Neuronal stem cell (in vitro differentiated cells): ENCODE measurements around the gene RNF167.

Experiments
- DNase-seq: peaks from one replicate; pipeline ENCODE4 v3.0.0-alpha.2; 2013; ENCODE audit warnings: low spot score
- H2AFZ ChIP-seq: one replicate; pipeline ENCODE4 v1.6.1; 2013; ENCODE audit warnings: mild to moderate bottlenecking, low read length, inconsistent platforms
- H2AK5ac ChIP-seq: 2 replicates; pipeline ENCODE4 v1.6.1; 2013; ENCODE audit warnings: low read depth, mild to moderate bottlenecking, inconsistent platforms, low read length, moderate library complexity, mixed read lengths
- H2BK120ac ChIP-seq: 2 replicates; pipeline ENCODE4 v1.6.1; 2013; ENCODE audit warnings: low read depth, mild to moderate bottlenecking, inconsistent platforms, low read length, moderate library complexity, mixed read lengths
- H2BK12ac ChIP-seq: one replicate; pipeline ENCODE4 v1.6.1; 2013; ENCODE audit warnings: low read length, inconsistent platforms
- H2BK15ac ChIP-seq: 2 replicates; pipeline ENCODE4 v1.6.1; 2013; ENCODE audit warnings: mild to moderate bottlenecking, low read length, inconsistent platforms, mixed read lengths
- H2BK5ac ChIP-seq: one replicate; pipeline ENCODE4 v1.6.1; 2013; ENCODE audit warnings: inconsistent platforms, mild to moderate bottlenecking, low read length, moderate library complexity
- H3K14ac ChIP-seq: one replicate; pipeline ENCODE4 v1.6.1; 2013; ENCODE audit warnings: low read length, inconsistent platforms
- H3K18ac ChIP-seq: 2 replicates; pipeline ENCODE4 v1.6.1; 2013; ENCODE audit warnings: low read length, inconsistent platforms
- H3K23ac ChIP-seq: 2 replicates; pipeline ENCODE4 v1.6.1; 2013; ENCODE audit warnings: low read depth, mild to moderate bottlenecking, mixed read lengths, low read length, inconsistent platforms; ENCODE audit not compliant: poor library complexity
- H3K27ac ChIP-seq: replicated peaks from 3 replicates; pipeline ENCODE4 v1.5.1; 2013; ENCODE audit warnings: low read length, inconsistent platforms
- H3K27me3 ChIP-seq, 3 experiments: 2 replicates each; pipeline ENCODE4 v1.6.1; 2013; ENCODE audit warnings: low read length in 3 of 3, mild to moderate bottlenecking in 2 of 3, inconsistent platforms in 1 of 3, low read depth in 1 of 3, mixed read lengths in 1 of 3, moderate library complexity in 1 of 3; ENCODE audit not compliant: control insufficient read depth in 3 of 3, insufficient read depth in 3 of 3
- H3K36me3 ChIP-seq, 2 donors: replicated peaks in 1 of 2; 2 replicates each; pipeline ENCODE4 v1.6.1; 2013; ENCODE audit warnings: low read length in 2 of 2; ENCODE audit not compliant: control insufficient read depth in 2 of 2, insufficient read depth in 2 of 2
- H3K4ac ChIP-seq: 2 replicates; pipeline ENCODE4 v1.6.1; 2013; ENCODE audit warnings: inconsistent platforms, mild to moderate bottlenecking, low read length, moderate library complexity
- H3K4me1 ChIP-seq, 2 donors: 1 replicate in 1 of 2; 2 replicates in 1 of 2; pipeline ENCODE4 v1.6.1; 2013; ENCODE audit warnings: low read length in 2 of 2, low read depth in 1 of 2; ENCODE audit not compliant: control insufficient read depth in 2 of 2, insufficient read depth in 1 of 2
- H3K4me2 ChIP-seq: one replicate; pipeline ENCODE4 v1.6.1; 2013; ENCODE audit warnings: mild to moderate bottlenecking, low read length, inconsistent platforms; ENCODE audit not compliant: insufficient read depth, poor library complexity, severe bottlenecking
- H3K4me3 ChIP-seq, 2 donors: 2 replicates each; pipeline ENCODE4 v1.5.1; 2013; ENCODE audit warnings: low read length in 2 of 2, mild to moderate bottlenecking in 2 of 2, inconsistent platforms in 1 of 2, moderate library complexity in 1 of 2
- H3K79me1 ChIP-seq: one replicate; pipeline ENCODE4 v1.6.1; 2013; ENCODE audit warnings: low read depth, mild to moderate bottlenecking, inconsistent platforms, low read length, moderate library complexity
- H3K9ac ChIP-seq: one replicate; pipeline ENCODE4 v1.6.1; 2013; ENCODE audit warnings: mild to moderate bottlenecking, low read depth, low read length, inconsistent platforms; ENCODE audit not compliant: poor library complexity
- H3K9me3 ChIP-seq, 2 donors: replicated peaks in 1 of 2; 2 replicates each; pipeline versions ENCODE3 to v1.6.1; 2013; ENCODE audit warnings: low read length in 2 of 2, mild to moderate bottlenecking in 2 of 2, inconsistent platforms in 1 of 2, low read depth in 1 of 2, mixed read lengths in 1 of 2, moderate library complexity in 1 of 2; ENCODE audit not compliant: control insufficient read depth in 2 of 2, insufficient read depth in 1 of 2
- H4K8ac ChIP-seq: one replicate; pipeline ENCODE4 v1.6.1; 2013; ENCODE audit warnings: low read depth, mild to moderate bottlenecking, inconsistent platforms, low read length, moderate library complexity
- H4K91ac ChIP-seq: one replicate; pipeline ENCODE4 v1.6.1; 2013; ENCODE audit warnings: low read length, low read depth, mild to moderate bottlenecking, inconsistent platforms; ENCODE audit not compliant: poor library complexity
- WGBS, 2 donors: extraction: QIAGEN DNeasy Blood & Tissue Kit; methylation state at CpG; one replicate each; pipeline ENCODE4 v1.1.7; 2013; ENCODE audit warnings: missing lambda C conversion rate in 2 of 2, mixed read lengths in 1 of 2; ENCODE audit not compliant: insufficient read length in 2 of 2, insufficient replicate concordance in 1 of 2; ENCODE audit errors: extremely low coverage in 2 of 2; 5-methylcytosine and 5-hydroxymethylcytosine counted together

The RNF167 gene

DNA sequence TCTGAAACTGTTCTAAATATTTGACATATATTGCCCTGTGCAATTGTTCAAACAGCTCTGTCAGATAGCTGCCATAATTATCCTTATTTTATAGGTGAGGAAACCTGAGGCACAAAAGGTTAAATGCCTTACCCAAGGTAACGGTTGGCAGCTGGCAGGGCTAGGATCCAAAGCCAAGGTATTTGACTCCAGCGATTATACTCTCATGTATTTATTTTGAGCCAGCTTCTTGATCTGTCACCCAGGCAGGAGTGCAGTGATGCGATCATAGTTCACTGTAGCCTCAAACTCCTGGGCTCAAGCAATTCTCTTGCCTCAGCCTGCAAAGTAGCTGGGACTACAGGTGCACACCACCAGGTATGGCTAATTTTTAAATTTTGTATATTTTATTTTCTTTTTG, 18.0 kb downstream of the RNF167 start:
- no peak overlapping the region for H2AFZ ChIP-seq
- H3K79me1 ChIP-seq: no peaks in the 10 kb centered on the region
- H2BK120ac ChIP-seq: no peak overlapping the region
- no peak overlapping the region for H2BK5ac ChIP-seq
- H3K4ac ChIP-seq: no peak overlapping the region
- H3K27me3 ChIP-seq: no peaks in the 10 kb centered on the region
- H2BK15ac ChIP-seq: no peak overlapping the region
- no CpG with 5 or more reads among the region's 3 CpGs for WGBS, 2 donors
- H2AK5ac ChIP-seq: no peak overlapping the region
- no peaks in the 10 kb centered on the region for H3K9me3 ChIP-seq
- no peak overlapping the region for H2BK12ac ChIP-seq
- H3K4me1 ChIP-seq: no peaks in the 10 kb centered on the region
- H3K23ac ChIP-seq: no peak overlapping the region
- no peak overlapping the region for H3K27ac ChIP-seq
- H4K91ac ChIP-seq: no peak overlapping the region
- no peak overlapping the region for H3K14ac ChIP-seq
- H3K9ac ChIP-seq: no peak overlapping the region
- peaks cover 14 to 58% of the 10 kb centered on the region in 2 donors for H3K36me3 ChIP-seq
- no peak overlapping the region for H3K4me2 ChIP-seq
- H4K8ac ChIP-seq: no peak overlapping the region
- H3K18ac ChIP-seq: no peak overlapping the region
- DNase-seq: no peak
- H3K4me3 ChIP-seq: no peak overlapping the region

DNA sequence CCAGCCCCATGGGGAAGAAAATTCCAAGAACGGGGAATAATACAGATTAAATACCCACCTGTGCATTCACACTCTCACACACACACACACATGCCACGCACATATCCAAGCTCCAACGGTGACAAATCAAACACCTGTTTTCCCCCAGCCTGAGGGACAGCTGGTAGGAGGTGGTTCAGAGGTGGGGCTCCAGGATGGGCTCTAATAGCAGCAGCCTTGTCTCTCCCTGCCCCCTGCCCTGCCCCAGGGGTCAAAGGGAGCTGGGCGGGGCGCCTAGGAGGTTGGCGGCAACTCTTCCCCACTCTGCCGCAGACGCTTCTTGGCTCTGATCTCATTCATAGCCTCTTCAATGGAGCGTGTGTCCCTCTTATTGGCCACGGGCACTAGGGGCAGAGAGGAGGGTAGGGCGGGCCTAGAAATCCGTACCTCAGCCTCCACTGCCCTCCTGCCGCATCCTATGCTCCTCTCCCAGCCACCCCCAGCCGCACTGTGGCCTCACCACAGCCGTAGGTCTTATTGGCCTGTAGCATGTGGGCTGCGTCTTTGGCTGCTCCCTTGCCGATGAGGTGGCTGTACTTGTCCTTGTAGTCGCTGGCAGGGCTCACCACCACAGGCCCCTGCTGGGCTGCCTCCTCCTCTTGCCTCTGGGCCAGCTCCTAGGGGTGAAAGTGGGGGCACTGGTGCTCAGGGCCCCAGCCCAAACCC, 19.3 kb downstream of the RNF167 start:
- peaks cover 14 to 59% of the 10 kb centered on the region in 2 donors for H3K36me3 ChIP-seq
- no CpG with 5 or more reads among the region's 18 CpGs for WGBS, 2 donors
- H3K4me1 ChIP-seq: no peaks in the 10 kb centered on the region
- H3K27me3 ChIP-seq: no peaks in the 10 kb centered on the region
- H4K91ac ChIP-seq: no peak overlapping the region
- H2BK5ac ChIP-seq: no peak overlapping the region
- no peak overlapping the region for H2AK5ac ChIP-seq
- H3K4me2 ChIP-seq: no peak overlapping the region
- H3K27ac ChIP-seq: no peak overlapping the region
- H2AFZ ChIP-seq: no peak overlapping the region
- no peak overlapping the region for H2BK15ac ChIP-seq
- H3K18ac ChIP-seq: no peak overlapping the region
- no peak overlapping the region for H3K4ac ChIP-seq
- no peak overlapping the region for H3K9ac ChIP-seq
- no peak overlapping the region for H2BK12ac ChIP-seq
- DNase-seq: no peak
- H4K8ac ChIP-seq: no peak overlapping the region
- no peak overlapping the region for H3K14ac ChIP-seq
- no peaks in the 10 kb centered on the region for H3K9me3 ChIP-seq
- H3K4me3 ChIP-seq: no peak overlapping the region
- H3K79me1 ChIP-seq: no peaks in the 10 kb centered on the region
- H3K23ac ChIP-seq: no peak overlapping the region
- no peak overlapping the region for H2BK120ac ChIP-seq

DNA sequence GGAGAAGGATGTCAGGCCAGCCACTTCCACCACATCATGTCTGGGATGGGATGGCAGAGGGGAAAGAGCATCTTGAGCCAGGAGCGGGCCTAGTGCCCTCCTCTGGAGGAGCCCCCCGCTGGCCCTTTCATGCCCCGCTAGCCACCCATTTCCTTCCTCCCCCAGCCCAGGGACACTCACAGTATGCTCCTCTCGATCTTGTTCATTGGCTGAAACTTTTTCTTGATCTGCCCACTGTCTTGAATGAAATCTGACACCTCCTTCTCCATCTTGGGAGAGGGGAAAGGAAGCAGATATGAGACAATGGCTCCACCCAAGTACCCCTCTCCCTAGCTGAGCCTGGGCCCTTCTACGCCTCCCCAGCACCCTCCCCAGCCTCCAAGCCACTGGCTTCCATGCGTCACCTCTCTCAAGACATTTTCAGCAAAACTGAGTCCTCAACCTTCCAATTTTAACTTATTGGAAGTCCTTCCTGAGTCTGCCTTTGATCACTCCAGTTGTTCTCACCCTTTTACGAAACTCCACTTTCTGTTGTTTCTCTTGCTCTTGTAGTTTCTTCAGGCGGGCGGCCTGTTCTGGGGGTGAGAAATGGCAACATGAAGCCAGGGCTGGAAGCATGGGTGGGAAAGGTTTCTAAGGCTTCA, 20.3 kb downstream of the RNF167 start:
- no peaks in the 10 kb centered on the region for H3K27me3 ChIP-seq
- H2BK15ac ChIP-seq: no peak overlapping the region
- no CpG with 5 or more reads among the region's 9 CpGs for WGBS, 2 donors
- no peak overlapping the region for H2AK5ac ChIP-seq
- no peaks in the 10 kb centered on the region for H3K79me1 ChIP-seq
- no peak overlapping the region for H3K23ac ChIP-seq
- H3K4ac ChIP-seq: no peak overlapping the region
- H3K18ac ChIP-seq: no peak overlapping the region
- no peak for DNase-seq
- no peak overlapping the region for H2BK120ac ChIP-seq
- H2BK12ac ChIP-seq: no peak overlapping the region
- no peak overlapping the region for H3K4me2 ChIP-seq
- H3K27ac ChIP-seq: no peak overlapping the region
- H2AFZ ChIP-seq: no peak overlapping the region
- no peak overlapping the region for H3K9ac ChIP-seq
- no peaks in the 10 kb centered on the region for H3K4me1 ChIP-seq
- H3K14ac ChIP-seq: no peak overlapping the region
- no peak overlapping the region for H2BK5ac ChIP-seq
- peaks cover 14 to 63% of the 10 kb centered on the region in 2 donors for H3K36me3 ChIP-seq
- peaks cover 0 to 4% of the 10 kb centered on the region in 2 donors for H3K9me3 ChIP-seq
- H4K8ac ChIP-seq: no peak overlapping the region
- no peak overlapping the region for H3K4me3 ChIP-seq
- no peak overlapping the region for H4K91ac ChIP-seq

DNA sequence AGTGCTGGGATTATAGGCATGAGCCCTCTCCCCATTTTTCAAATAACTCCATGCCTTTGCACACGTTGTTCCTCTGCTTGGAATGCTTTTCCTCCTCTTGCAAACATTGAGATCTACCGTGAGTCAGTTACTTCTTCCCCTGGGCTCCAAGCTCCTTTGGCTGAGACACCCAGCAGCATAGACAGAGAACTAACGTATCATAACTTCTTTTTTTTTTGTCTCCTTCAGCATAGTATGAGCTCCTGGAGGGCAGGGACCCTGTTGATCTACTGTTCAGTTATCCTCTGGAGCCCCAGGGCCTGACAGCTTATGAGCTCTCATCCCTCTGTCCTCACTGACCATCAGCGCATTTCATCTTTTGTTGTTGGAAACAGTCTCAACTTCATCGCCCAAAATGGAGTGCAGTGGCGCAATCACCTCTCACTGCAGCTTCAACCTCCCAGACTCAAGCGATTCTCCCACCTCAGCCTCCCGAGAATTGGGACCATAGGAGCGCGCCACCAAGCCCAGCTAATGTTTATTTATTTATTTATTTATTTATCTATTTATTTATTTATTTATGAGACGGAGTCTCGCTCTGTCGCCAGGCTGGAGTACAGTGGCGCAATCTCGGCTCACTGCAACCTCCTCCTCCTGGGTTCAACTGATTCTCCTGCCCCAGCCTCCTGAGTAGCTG, 25.4 kb downstream of the RNF167 start:
- no peak overlapping the region for H3K27ac ChIP-seq
- no peaks in the 10 kb centered on the region for H3K27me3 ChIP-seq
- no peak overlapping the region for H3K4ac ChIP-seq
- no peak for DNase-seq
- no peak overlapping the region for H2BK5ac ChIP-seq
- peaks cover 6 to 15% of the 10 kb centered on the region in 2 donors for H3K4me1 ChIP-seq
- no peak overlapping the region for H4K8ac ChIP-seq
- H2AK5ac ChIP-seq: no peak overlapping the region
- peaks cover 6 to 38% of the 10 kb centered on the region in 2 donors for H3K36me3 ChIP-seq
- H3K79me1 ChIP-seq: peaks cover 2% of the 10 kb centered on the region
- no peak overlapping the region for H2BK15ac ChIP-seq
- no peak overlapping the region for H3K23ac ChIP-seq
- no peak overlapping the region for H2BK120ac ChIP-seq
- H2BK12ac ChIP-seq: no peak overlapping the region
- H3K9me3 ChIP-seq: peaks cover 3 to 9% of the 10 kb centered on the region in 2 donors
- no peak overlapping the region for H4K91ac ChIP-seq
- no peak overlapping the region for H2AFZ ChIP-seq
- no peak overlapping the region for H3K9ac ChIP-seq
- H3K4me2 ChIP-seq: no peak overlapping the region
- no peak overlapping the region for H3K14ac ChIP-seq
- WGBS, 2 donors: no CpG with 5 or more reads among the region's 15 CpGs
- no peak overlapping the region for H3K18ac ChIP-seq
- H3K4me3 ChIP-seq: no peak overlapping the region
